Mesothelial cell of epicardium (in vitro differentiated cells): ENCODE data around the gene MGAT1. TPM values are rescaled to one million over a fixed set of nuclear protein-coding genes. Genes with fewer than 3 reads are reported as not detected.
"Not testable (repeated sequence)": the region's sequence is repeated elsewhere in the genome, so short reads cannot be mapped to it uniquely, and the experiment has no call there.

Experiments used
- DNase-seq, 2 experiments: peaks; one replicate each; pipeline ENCODE4 v3.0.0; 2021; ENCODE audit warnings: low spot score in 2 of 2; ENCODE audit not compliant: unreplicated experiment in 2 of 2
- H3K27ac Mint-ChIP-seq: 2 replicates; pipeline ENCODE4 v1.8.0; 2021; ENCODE audit warnings: mixed read lengths
- H3K27me3 Mint-ChIP-seq: 2 replicates; pipeline ENCODE4 v1.8.0; 2021; ENCODE audit warnings: low read depth, mixed read lengths
- H3K36me3 Mint-ChIP-seq: 2 replicates; pipeline ENCODE4 v1.8.0; 2021; ENCODE audit warnings: mixed read lengths
- H3K4me1 Mint-ChIP-seq: 2 replicates; pipeline ENCODE4 v1.8.0; 2021; ENCODE audit warnings: mixed read lengths
- H3K4me3 Mint-ChIP-seq: 2 replicates; pipeline ENCODE4 v1.8.0; 2021; ENCODE audit warnings: mild to moderate bottlenecking, moderate library complexity, mixed read lengths
- H3K9me3 Mint-ChIP-seq: 2 replicates; pipeline ENCODE4 v1.8.0; 2021; ENCODE audit warnings: mixed read lengths
- CTCF ChIP-seq: fragments of 200-600 bp; sonication (generic); IDR thresholded peaks from one replicate; pipeline ENCODE4 v1.5.0; 2021; ENCODE audit warnings: antibody characterized with exemption; ENCODE audit not compliant: unreplicated experiment
- total RNA-seq: library from RNA; stranded (reverse); gene quantifications from 3 replicates; pipeline ENCODE4 v1.2.1, GENCODE V29; 2021

Gene MGAT1
- total RNA-seq, 1 donor from 2014 or later, result 91.4 TPM

DNA sequence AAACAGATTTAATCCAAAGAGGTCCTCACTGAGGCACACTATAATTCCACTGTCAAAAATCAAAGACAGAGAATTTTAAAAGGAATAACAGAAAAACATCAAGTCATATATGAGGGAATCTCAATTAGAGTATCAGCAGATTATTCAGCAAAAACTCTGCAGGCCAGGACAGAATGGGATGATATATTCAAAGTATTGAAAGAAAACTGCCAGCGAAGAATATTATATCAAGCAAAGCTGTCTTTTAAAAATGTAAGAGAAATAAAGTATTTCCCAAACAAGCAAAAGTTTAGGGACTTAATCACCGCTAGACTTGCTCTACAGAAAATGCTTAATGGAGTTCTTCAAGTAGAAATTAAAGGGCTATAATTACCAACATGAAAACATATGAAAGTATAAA, 47.0 kb downstream of the MGAT1 start:
- H3K27ac Mint-ChIP-seq, result no peak overlapping the region
- H3K4me3 Mint-ChIP-seq, result no peak overlapping the region
- DNase-seq, result no peak
- H3K9me3 Mint-ChIP-seq, result peaks cover 23% of the 10 kb centered on the region
- H3K27me3 Mint-ChIP-seq, result peaks cover 6% of the 10 kb centered on the region
- no peaks in the 10 kb centered on the region for H3K4me1 Mint-ChIP-seq
- H3K36me3 Mint-ChIP-seq, result no peaks in the 10 kb centered on the region
- no peak for TF ChIP-seq CTCF

DNA sequence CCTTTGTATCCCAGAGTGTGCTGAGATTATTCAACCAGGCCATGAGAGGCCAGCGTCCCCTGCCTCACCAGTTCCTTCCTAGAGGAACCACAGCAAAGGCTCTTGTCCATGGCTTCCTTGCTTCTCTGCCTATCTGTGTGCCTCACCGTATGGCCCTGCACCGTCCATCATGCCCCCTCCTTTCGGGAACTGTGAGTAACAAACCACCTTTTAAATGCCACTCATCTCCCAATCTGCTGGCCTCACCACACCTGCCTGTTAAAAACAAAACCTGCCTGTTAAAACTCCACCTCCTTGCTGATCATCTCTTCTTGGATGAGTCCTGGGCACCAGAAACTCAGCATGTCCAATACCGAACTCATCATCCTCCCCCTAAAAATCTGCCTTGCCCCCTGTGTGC, 58.4 kb downstream of the MGAT1 start:
- Mint-ChIP-seq H3K27ac (no peak overlapping the region), H3K4me3 (no peak overlapping the region), H3K4me1 (no peaks in the 10 kb centered on the region), H3K27me3 (peaks cover 32% of the 10 kb centered on the region), H3K36me3 (no peaks in the 10 kb centered on the region), H3K9me3 (no peaks in the 10 kb centered on the region)
- no peak for TF ChIP-seq CTCF
- no peak for DNase-seq

DNA sequence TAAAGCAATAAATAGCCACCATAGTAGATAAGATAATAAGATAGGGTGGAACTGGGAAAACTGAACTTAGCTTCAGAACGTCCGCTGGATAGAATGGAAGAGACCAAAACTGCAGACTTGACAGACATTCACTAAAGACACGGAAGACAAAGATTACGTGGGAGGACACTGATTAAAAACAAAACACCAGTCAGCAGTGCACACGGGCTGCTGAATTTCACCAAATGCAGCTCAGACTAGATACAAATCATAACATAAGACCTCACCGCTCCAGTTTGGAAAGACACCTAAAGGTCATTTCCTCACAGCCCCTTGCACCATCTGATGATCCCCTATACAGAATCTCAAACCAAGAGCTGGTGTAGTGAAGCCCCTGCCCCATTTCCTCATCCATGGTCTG, 59.9 kb downstream of the MGAT1 start:
- no peaks in the 10 kb centered on the region for H3K36me3 Mint-ChIP-seq
- H3K4me3 Mint-ChIP-seq, result no peak overlapping the region
- TF ChIP-seq CTCF, result no peak
- no peaks in the 10 kb centered on the region for H3K4me1 Mint-ChIP-seq
- H3K27ac Mint-ChIP-seq, result no peak overlapping the region
- DNase-seq, result no peak
- peaks cover 38% of the 10 kb centered on the region for H3K27me3 Mint-ChIP-seq
- no peaks in the 10 kb centered on the region for H3K9me3 Mint-ChIP-seq

- H3K4me1 Mint-ChIP-seq, H3K9me3 Mint-ChIP-seq, DNase-seq, H3K27ac Mint-ChIP-seq, H3K4me3 Mint-ChIP-seq, H3K36me3 Mint-ChIP-seq: not testable (repeated sequence)
- H3K27me3 Mint-ChIP-seq, result peaks cover 53% of the 10 kb centered on the region
Measured at GRCh38 chr5:180740953-180741352, 61.7 kb downstream of the MGAT1 start.

GRCh38 chr5:180739958-180740357, 62.6 kb downstream of the MGAT1 start, which contains the start of gene OR2Y1:
TSS of gene OR2Y1 (minus strand) at chr5:180740058. CDS start at chr5:180740058, 0 bp downstream.
- Mint-ChIP-seq H3K4me3 (no peak within 1 kb of the TSS), H3K27ac (no peak within 1 kb of the TSS), H3K9me3 (no peaks in the 10 kb centered on the region), H3K36me3 (no peaks in the 10 kb centered on the region), H3K4me1 (no peaks in the 10 kb centered on the region), H3K27me3 (peaks cover 58% of the 10 kb centered on the region)
- no peak for TF ChIP-seq CTCF
- DNase-seq, result no peak

DNA sequence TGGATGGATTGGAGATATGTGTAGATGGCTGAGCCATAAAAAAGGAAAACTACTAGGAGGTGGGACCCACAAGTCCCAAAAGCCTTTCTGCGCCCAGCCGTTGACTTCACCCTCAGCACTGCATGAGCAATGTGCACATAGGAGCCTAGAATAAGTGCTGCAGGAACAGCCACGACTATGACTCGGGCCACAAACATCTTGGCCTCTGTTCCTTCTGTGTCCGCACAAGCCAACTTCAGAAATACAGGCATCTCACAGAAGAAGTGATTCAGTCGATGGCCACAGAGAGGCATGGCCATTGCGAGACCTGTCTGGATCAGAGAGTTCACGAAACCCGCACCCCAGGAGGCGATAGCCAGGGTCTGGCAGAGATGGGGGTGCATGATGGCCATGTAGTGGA, 63.3 kb downstream of the MGAT1 start:
- Mint-ChIP-seq H3K4me3 (no peak overlapping the region), H3K27me3 (peaks cover 65% of the 10 kb centered on the region), H3K36me3 (no peaks in the 10 kb centered on the region), H3K27ac (no peak overlapping the region), H3K9me3 (peaks cover 2% of the 10 kb centered on the region), H3K4me1 (no peaks in the 10 kb centered on the region)
- DNase-seq, result no peak
- TF ChIP-seq CTCF, result no peak
